Omental fat pad (tissue), 4 donors: ENCODE results near the gene NR1H3. TPM values are rescaled to one million over a fixed set of nuclear protein-coding genes. Genes with fewer than 3 reads are reported as not detected.

Source experiments
- ATAC-seq: fragments of 150-250 bp; one replicate; pipeline ENCODE4 v1.9.1; 2016; ENCODE audit warnings: mild to moderate bottlenecking, moderate library complexity; ENCODE audit not compliant: low FRiP score
- DNase-seq: peaks from one replicate; pipeline ENCODE4 v3.0.0-alpha.2; 2019; ENCODE audit warnings: low spot score
- total RNA-seq, 4 donors: library from RNA; depleted of rRNA; stranded (reverse); fragments of >200 nt; gene quantifications; one replicate each; pipeline ENCODE4 v1.1.0, GENCODE V29; 2016
- TF ChIP-seq, protein P1 (sequence below), 3 donors: fragments of 450-650 bp; IDR thresholded peaks; one replicate each; pipeline ENCODE4 v1.5.1; 2016 to 2017; ENCODE audit warnings: antibody characterized with exemption in 3 of 3, mild to moderate bottlenecking in 3 of 3, moderate library complexity in 2 of 3

NR1H3 gene
- total RNA-seq, 4 donors from 2014 or later = 68.6 to 228 (median 100) TPM

DNA sequence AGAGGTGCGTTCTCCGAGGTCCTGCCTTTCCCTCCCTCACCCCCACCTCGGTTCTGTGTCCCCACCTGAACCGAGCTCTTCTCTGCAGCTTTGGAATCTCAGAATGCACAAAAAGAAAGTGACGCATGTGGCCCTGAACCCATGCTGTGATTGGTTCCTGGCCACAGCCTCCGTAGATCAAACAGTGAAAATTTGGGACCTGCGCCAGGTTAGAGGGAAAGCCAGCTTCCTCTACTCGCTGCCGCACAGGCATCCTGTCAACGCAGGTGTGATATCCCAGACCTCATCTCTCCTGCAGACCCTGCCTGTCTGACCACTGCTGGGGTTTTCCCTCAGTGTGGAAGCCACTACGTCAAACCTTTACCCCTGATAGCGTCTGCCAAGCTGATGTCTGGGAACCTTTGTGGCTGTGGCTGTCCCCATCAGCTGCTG, 23.1 kb upstream of the NR1H3 start:
- no peak for ATAC-seq
- no peak for DNase-seq

DNA sequence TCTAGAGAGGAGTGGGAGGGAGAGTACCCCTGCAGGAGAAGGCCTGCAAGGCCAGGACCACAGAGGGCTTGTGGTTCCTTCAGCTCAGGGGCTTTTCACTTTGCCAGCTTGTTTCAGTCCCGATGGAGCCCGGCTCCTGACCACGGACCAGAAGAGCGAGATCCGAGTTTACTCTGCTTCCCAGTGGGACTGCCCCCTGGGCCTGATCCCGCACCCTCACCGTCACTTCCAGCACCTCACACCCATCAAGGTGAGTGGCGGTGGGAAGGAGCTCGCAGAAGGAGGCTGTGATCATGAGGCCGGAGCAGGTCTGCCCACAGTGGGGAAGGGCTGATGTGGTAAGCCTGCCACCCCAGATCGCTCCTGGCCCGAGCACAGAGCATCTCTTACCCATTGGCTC, 22.6 kb upstream of the NR1H3 start:
- ATAC-seq (no peak), DNase-seq (no peak)
- TF ChIP-seq, protein P1, sequence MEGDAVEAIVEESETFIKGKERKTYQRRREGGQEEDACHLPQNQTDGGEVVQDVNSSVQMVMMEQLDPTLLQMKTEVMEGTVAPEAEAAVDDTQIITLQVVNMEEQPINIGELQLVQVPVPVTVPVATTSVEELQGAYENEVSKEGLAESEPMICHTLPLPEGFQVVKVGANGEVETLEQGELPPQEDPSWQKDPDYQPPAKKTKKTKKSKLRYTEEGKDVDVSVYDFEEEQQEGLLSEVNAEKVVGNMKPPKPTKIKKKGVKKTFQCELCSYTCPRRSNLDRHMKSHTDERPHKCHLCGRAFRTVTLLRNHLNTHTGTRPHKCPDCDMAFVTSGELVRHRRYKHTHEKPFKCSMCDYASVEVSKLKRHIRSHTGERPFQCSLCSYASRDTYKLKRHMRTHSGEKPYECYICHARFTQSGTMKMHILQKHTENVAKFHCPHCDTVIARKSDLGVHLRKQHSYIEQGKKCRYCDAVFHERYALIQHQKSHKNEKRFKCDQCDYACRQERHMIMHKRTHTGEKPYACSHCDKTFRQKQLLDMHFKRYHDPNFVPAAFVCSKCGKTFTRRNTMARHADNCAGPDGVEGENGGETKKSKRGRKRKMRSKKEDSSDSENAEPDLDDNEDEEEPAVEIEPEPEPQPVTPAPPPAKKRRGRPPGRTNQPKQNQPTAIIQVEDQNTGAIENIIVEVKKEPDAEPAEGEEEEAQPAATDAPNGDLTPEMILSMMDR (IDR thresholded peaks at IDR 0.05) = no peak

More for the DNA sequence above, 23.1 kb upstream of the NR1H3 start:
- TF ChIP-seq, protein P1 (IDR thresholded peaks at IDR 0.05) = no peak

DNA sequence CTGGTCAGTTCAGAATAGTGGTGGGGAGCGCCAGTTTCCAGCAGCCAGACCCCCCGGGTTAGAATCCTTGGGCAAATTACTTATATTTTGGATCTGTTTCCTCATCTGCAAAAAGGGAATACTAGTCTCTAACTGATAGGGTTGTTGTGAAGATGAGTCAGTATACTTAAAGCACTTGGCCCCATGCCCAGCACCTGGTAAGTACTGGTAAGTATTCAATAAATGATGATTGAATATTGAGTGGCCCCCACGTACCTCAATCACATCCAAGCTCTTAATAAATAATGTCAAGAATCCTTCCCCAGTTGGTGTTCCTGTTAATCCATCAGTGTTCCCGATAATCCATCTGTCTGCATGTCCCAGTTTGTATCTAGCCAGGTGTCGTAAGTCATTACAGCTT, 21.3 kb upstream of the NR1H3 start:
- DNase-seq (no peak), ATAC-seq (no peak)
- TF ChIP-seq, protein P1 (IDR thresholded peaks at IDR 0.05) = no peak

DNA sequence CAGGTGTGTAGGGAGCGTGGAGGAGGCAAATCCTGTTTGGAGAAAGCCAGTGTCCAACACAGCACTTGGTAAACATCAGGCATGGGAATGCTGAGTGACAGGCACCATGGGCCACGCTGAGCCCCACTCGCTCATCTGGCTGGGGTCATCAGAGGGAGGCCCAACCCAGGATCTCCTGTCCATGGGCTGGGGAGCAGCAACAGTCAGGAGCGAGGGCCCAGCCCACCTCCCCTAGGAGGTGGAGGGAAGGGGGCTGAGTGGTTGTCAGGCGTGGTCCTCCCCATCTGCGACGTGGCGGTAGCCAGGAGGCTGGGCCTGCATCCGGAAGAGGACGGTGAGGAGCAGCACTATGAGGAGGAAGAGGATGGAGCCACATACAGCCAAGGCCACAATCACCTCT, 17.9 kb upstream of the NR1H3 start:
- ATAC-seq (no peak), DNase-seq (no peak)
- TF ChIP-seq, protein P1 (IDR thresholded peaks at IDR 0.05) = no peak

DNA sequence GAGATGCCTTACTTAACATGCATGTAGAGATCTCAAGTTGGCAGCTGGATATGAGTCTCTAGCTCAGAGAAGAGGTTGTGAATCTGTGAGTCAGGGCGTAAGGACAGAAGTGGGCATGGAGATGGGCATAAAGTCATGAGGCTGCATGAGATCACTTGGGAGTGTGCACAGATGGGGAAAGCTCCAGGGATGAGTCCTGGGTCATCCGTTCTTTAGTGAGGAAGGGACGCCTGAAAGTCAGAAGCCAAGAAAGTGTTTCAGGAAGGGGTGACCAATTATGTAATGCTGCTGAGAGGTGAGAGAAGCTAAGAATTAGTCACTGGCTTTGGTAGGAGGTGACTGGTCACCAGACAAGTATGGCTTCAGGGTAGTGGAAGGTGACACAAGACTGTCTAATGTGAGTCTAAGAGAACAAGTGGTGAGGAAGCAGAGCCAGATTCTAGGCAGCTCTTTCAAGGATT, 15.9 kb upstream of the NR1H3 start:
- no peak for DNase-seq
- no peak for ATAC-seq
- TF ChIP-seq, protein P1 (IDR thresholded peaks at IDR 0.05) = no peak

DNA sequence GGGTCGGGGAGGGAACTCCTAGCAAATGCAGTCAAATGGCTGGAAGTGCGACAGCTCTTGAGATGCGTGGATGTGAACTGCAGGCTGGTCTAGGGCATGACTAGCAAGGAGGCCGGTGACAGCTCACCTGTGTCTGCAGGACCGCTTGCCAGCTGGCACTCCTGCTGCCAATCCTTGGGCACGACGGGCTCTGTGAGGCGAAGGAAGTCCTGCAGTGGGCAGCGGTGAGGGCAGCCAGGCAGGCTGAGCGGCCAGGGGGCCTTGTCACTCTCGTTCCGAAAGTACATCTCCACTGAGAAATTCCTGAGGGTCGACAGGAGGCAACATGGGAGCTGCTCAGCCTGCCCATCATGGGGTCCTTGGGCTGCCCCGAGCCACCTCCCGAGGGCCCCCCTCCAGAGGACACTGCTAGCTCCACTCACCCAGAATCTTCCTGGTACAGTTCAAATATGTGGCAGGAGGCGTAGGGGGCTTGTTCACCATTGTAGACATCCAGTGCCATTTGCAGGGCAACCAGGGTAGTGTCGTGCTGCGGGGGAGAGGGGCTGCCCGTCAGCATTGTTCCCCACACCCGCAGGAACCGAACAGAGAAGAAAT, 15.1 kb upstream of the NR1H3 start:
- ATAC-seq = no peak
- TF ChIP-seq, protein P1 (IDR thresholded peaks at IDR 0.05) = no peak
- no peak for DNase-seq

DNA sequence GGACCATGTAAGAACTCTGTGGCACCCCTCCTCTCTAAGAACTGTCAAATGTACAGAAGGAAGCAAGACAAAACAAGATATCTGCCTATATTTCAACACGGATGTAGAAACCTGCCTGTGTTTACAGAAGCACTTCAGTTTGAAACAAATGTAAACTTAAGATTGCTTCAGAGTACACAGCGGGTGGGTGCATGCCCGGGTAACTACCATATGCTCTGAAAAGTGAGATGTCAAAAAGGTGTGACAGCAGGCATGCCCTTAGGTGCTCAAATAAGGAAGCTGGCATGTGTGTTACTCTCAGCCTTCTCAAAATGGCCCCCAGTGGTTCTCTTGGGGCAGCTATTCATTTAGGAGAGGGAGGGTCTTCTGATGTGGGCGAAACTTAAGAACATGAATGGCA, 14.3 kb upstream of the NR1H3 start:
- TF ChIP-seq, protein P1 (IDR thresholded peaks at IDR 0.05) = no peak
- DNase-seq (no peak), ATAC-seq (no peak)
